ENCODE measurements around the gene GADD45G.

DNA sequence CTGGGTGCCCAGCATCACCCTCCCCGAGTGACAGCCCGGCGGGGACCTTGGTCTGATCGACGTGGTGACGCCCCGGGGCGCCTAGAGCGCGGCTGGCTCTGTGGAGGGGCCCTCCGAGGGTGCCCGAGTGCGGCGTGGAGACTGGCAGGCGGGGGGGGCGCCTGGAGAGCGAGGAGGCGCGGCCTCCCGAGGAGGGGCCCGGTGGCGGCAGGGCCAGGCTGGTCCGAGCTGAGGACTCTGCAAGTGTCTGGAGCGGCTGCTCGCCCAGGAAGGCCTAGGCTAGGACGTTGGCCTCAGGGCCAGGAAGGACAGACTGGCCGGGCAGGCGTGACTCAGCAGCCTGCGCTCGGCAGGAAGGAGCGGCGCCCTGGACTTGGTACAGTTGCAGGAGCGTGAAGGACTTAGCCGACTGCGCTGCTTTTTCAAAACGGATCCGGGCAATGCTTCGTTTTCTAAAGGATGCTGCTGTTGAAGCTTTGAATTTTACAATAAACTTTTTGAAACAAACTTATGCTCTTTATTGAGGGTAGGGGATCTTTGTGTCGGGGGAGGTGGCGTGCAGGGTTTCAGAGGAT lies 1.3 kb downstream of the GADD45G start:
- TF ChIP-seq RAD21 (IDR thresholded peaks at IDR 0.05; ENCODE audit: low read length): no peak
- TF ChIP-seq EP300 (IDR thresholded peaks at IDR 0.05; ENCODE audit: borderline replicate concordance in 1 of 2, low read depth in 1 of 2, low read length in 1 of 2): no peak
- TF ChIP-seq, protein P1, sequence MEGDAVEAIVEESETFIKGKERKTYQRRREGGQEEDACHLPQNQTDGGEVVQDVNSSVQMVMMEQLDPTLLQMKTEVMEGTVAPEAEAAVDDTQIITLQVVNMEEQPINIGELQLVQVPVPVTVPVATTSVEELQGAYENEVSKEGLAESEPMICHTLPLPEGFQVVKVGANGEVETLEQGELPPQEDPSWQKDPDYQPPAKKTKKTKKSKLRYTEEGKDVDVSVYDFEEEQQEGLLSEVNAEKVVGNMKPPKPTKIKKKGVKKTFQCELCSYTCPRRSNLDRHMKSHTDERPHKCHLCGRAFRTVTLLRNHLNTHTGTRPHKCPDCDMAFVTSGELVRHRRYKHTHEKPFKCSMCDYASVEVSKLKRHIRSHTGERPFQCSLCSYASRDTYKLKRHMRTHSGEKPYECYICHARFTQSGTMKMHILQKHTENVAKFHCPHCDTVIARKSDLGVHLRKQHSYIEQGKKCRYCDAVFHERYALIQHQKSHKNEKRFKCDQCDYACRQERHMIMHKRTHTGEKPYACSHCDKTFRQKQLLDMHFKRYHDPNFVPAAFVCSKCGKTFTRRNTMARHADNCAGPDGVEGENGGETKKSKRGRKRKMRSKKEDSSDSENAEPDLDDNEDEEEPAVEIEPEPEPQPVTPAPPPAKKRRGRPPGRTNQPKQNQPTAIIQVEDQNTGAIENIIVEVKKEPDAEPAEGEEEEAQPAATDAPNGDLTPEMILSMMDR (IDR thresholded peaks at IDR 0.05): no peak
- no peak for TF ChIP-seq GATA2 (CRISPR knock-in tag; IDR thresholded peaks at IDR 0.05)
- TF ChIP-seq, protein P2, sequence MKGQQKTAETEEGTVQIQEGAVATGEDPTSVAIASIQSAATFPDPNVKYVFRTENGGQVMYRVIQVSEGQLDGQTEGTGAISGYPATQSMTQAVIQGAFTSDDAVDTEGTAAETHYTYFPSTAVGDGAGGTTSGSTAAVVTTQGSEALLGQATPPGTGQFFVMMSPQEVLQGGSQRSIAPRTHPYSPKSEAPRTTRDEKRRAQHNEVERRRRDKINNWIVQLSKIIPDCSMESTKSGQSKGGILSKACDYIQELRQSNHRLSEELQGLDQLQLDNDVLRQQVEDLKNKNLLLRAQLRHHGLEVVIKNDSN (IDR thresholded peaks at IDR 0.05; ENCODE audit: borderline replicate concordance, low read depth): no peak
- TF ChIP-seq SIN3A (IDR thresholded peaks at IDR 0.05; ENCODE audit: borderline replicate concordance, low read depth, low read length): no peak
- no peak for TF ChIP-seq FOXM1 (IDR thresholded peaks at IDR 0.05; ENCODE audit: low read depth)
- TF ChIP-seq EZH2phosphoT487 (IDR thresholded peaks at IDR 0.05; ENCODE audit: borderline replicate concordance, low read depth): no peak
- TF ChIP-seq, protein P3, sequence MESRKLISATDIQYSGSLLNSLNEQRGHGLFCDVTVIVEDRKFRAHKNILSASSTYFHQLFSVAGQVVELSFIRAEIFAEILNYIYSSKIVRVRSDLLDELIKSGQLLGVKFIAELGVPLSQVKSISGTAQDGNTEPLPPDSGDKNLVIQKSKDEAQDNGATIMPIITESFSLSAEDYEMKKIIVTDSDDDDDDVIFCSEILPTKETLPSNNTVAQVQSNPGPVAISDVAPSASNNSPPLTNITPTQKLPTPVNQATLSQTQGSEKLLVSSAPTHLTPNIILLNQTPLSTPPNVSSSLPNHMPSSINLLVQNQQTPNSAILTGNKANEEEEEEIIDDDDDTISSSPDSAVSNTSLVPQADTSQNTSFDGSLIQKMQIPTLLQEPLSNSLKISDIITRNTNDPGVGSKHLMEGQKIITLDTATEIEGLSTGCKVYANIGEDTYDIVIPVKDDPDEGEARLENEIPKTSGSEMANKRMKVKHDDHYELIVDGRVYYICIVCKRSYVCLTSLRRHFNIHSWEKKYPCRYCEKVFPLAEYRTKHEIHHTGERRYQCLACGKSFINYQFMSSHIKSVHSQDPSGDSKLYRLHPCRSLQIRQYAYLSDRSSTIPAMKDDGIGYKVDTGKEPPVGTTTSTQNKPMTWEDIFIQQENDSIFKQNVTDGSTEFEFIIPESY (IDR thresholded peaks at IDR 0.05; ENCODE audit: borderline replicate concordance, low read depth): no peak
- TF ChIP-seq, protein P4, sequence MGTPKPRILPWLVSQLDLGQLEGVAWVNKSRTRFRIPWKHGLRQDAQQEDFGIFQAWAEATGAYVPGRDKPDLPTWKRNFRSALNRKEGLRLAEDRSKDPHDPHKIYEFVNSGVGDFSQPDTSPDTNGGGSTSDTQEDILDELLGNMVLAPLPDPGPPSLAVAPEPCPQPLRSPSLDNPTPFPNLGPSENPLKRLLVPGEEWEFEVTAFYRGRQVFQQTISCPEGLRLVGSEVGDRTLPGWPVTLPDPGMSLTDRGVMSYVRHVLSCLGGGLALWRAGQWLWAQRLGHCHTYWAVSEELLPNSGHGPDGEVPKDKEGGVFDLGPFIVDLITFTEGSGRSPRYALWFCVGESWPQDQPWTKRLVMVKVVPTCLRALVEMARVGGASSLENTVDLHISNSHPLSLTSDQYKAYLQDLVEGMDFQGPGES (IDR thresholded peaks at IDR 0.05; ENCODE audit: low read depth, low read length): no peak
- no peak for TF ChIP-seq RXRA (IDR thresholded peaks at IDR 0.05; ENCODE audit: borderline replicate concordance, low read depth)
- TF ChIP-seq GABPA (IDR thresholded peaks at IDR 0.05; ENCODE audit: low read depth): no peak; the same call in 1 of the 2 replicates
- TF ChIP-seq, protein P5, sequence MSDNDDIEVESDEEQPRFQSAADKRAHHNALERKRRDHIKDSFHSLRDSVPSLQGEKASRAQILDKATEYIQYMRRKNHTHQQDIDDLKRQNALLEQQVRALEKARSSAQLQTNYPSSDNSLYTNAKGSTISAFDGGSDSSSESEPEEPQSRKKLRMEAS (IDR thresholded peaks at IDR 0.05; ENCODE audit: low read depth): peak; percentile 65
- TF ChIP-seq POLR2AphosphoS5 (IDR thresholded peaks at IDR 0.05; ENCODE audit: low read depth, low read length): no peak
